ENCODE measurements around the gene DHX9. TPM values are rescaled to one million over a fixed set of nuclear protein-coding genes. Genes with fewer than 3 reads are reported as not detected.

The DHX9 gene
- total RNA-seq, 1 experiment from 2014 or later = 384 TPM

GRCh38 chr1:182925661-182926060, 86.5 kb downstream of the DHX9 start:
- H3K36me3 ChIP-seq (ENCODE audit: insufficient read depth, low read length, poor library complexity, severe bottlenecking) = no peaks in the 10 kb centered on the region
- no peak overlapping the region for H3K27ac ChIP-seq (ENCODE audit: low read depth, low read length, poor library complexity, severe bottlenecking)
- no peak for DNase-seq (ENCODE audit: low spot score)
- no peaks in the 10 kb centered on the region for H3K4me1 ChIP-seq (ENCODE audit: insufficient read depth, low read length, poor library complexity, severe bottlenecking)
- ChIA-PET CTCF (no interaction called here), POLR2A (ENCODE audit: low non-redundant PET) (no interaction called here)
- no peak for TF ChIP-seq CTCF (conservative IDR thresholded peaks at IDR 0.05; ENCODE audit: low read depth, low read length)
- TF ChIP-seq EZH2 (IDR thresholded peaks at IDR 0.05; ENCODE audit: borderline replicate concordance, low read depth, low read length, poor library complexity, severe bottlenecking) = no peak
- no peaks in the 10 kb centered on the region for H3K9me3 ChIP-seq (ENCODE audit: low read depth, low read length, poor library complexity, severe bottlenecking)
- peaks cover 13% of the 10 kb centered on the region for H3K27me3 ChIP-seq (replicated peaks; ENCODE audit: insufficient read depth, low read depth, low read length, poor library complexity)
- no TSS peak for BruUV-seq (replicated peaks)
- intact Hi-C loops (cut with micrococcal nuclease; ENCODE audit: unreplicated experiment) = no loop called here
- no peak overlapping the region for H3K4me3 ChIP-seq (ENCODE audit: low read depth, low read length, poor library complexity, severe bottlenecking)

DNA sequence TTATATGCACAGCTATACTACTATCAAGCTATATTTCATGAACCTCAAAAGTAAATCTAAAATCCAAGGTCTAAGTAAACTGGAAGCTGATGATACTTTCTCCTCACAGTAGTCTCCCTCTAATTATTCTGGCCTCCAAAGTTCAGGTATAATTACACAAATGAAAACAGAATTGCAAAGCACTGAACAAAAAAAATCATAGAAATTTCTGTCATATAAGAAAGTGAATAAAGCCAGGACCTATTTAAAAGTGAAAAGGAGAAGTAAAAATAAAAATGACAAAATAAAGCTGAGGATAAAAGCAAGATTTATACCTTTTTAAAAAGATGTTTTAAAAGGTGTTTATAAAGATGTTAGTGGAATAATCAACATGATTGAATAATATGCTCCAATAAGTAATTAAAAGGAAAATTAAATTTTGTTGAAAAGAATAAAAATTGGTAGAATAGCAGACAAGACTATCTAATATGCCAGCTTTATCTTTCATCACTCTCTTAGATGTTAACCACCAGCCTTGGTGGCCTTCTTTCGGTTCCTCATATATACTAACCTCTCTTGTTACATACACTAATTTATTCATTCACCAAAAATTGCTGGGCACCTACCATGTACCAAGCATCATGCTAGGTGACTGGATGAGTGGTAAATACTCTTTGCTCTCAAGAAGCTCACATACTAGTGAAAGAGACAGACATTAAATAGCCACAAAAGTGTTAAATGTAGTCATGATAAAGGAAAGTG, 88.7 kb downstream of the DHX9 start:
- Histone ChIP-seq H3K27me3 (replicated peaks; ENCODE audit: insufficient read depth, low read depth, low read length, poor library complexity) (peaks cover 13% of the 10 kb centered on the region), H3K4me3 (ENCODE audit: low read depth, low read length, poor library complexity, severe bottlenecking) (no peak overlapping the region), H3K27ac (ENCODE audit: low read depth, low read length, poor library complexity, severe bottlenecking) (no peak overlapping the region), H3K36me3 (ENCODE audit: insufficient read depth, low read length, poor library complexity, severe bottlenecking) (no peaks in the 10 kb centered on the region), H3K9me3 (ENCODE audit: low read depth, low read length, poor library complexity, severe bottlenecking) (no peaks in the 10 kb centered on the region), H3K4me1 (ENCODE audit: insufficient read depth, low read length, poor library complexity, severe bottlenecking) (no peaks in the 10 kb centered on the region)
- intact Hi-C loops (cut with micrococcal nuclease; ENCODE audit: unreplicated experiment) = no loop called here
- DNase-seq (ENCODE audit: low spot score) = no peak
- BruUV-seq (replicated peaks) = no TSS peak
- TF ChIP-seq CTCF (conservative IDR thresholded peaks at IDR 0.05; ENCODE audit: low read depth, low read length) = no peak
- TF ChIP-seq EZH2 (IDR thresholded peaks at IDR 0.05; ENCODE audit: borderline replicate concordance, low read depth, low read length, poor library complexity, severe bottlenecking) = no peak
- POLR2A ChIA-PET (ENCODE audit: low non-redundant PET) = no interaction called here
- CTCF ChIA-PET = no interaction called here

- DNase-seq (ENCODE audit: low spot score) = no peak
- no peaks in the 10 kb centered on the region for H3K36me3 ChIP-seq (ENCODE audit: insufficient read depth, low read length, poor library complexity, severe bottlenecking)
- H3K27me3 ChIP-seq (replicated peaks; ENCODE audit: insufficient read depth, low read depth, low read length, poor library complexity) = peaks cover 5% of the 10 kb centered on the region
- TF ChIP-seq CTCF (conservative IDR thresholded peaks at IDR 0.05; ENCODE audit: low read depth, low read length) = no peak
- no peak for TF ChIP-seq EZH2 (IDR thresholded peaks at IDR 0.05; ENCODE audit: borderline replicate concordance, low read depth, low read length, poor library complexity, severe bottlenecking)
- H3K4me3 ChIP-seq (ENCODE audit: low read depth, low read length, poor library complexity, severe bottlenecking) = no peak overlapping the region
- peaks cover 3% of the 10 kb centered on the region for H3K9me3 ChIP-seq (ENCODE audit: low read depth, low read length, poor library complexity, severe bottlenecking)
- ChIA-PET POLR2A (ENCODE audit: low non-redundant PET) (no interaction called here), CTCF (no interaction called here)
- H3K27ac ChIP-seq (ENCODE audit: low read depth, low read length, poor library complexity, severe bottlenecking) = no peak overlapping the region
- BruUV-seq (replicated peaks) = no TSS peak
- intact Hi-C loops (cut with micrococcal nuclease; ENCODE audit: unreplicated experiment) = no loop called here
- no peaks in the 10 kb centered on the region for H3K4me1 ChIP-seq (ENCODE audit: insufficient read depth, low read length, poor library complexity, severe bottlenecking)
Measured at GRCh38 chr1:182930985-182931384, 91.8 kb downstream of the DHX9 start.
